ENCODE measurements around the gene ACTL6B. TPM values are rescaled to one million over a fixed set of nuclear protein-coding genes. Genes with fewer than 3 reads are reported as not detected.

The ACTL6B gene
- total RNA-seq, 2 donors from 2014 or later, result not detected

DNA sequence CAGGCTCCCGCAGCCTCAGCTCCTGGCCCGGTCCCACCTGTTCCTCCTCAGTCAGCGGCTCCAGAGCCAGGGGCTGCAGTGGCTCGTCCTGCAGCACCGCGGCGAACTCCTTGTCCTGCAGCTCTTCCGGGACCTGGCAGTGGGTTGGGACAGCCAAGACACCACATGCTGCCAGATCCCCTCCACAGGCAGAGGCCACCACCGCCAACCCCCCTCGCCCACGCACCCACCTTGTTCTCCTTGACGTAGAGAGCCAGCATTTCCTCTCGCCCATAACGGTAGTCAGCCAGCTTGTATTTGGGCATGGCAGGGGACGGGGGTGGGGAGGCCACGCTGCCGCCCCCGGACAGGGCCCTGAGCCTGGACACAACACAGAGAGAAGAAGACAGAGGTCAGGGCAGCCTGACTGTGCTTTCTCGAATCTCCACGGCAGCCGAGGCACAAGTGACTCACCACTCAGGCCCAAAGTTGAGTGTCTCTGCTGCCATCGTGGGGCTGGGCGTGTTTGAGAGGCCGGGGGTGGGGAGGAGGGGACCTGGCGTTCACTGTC is 31.6 kb upstream of the ACTL6B start:
- peaks cover 34% of the 10 kb centered on the region for H3K4me1 Mint-ChIP-seq (ENCODE audit: low read depth)
- H3K27me3 Mint-ChIP-seq (ENCODE audit: low read depth), result no peaks in the 10 kb centered on the region
- H3K9me3 Mint-ChIP-seq, result no peaks in the 10 kb centered on the region
- no peak for ATAC-seq (replicated peaks in 1 of 2)
- no peak for DNase-seq
- H3K36me3 Mint-ChIP-seq (ENCODE audit: insufficient read depth in 2 of 2), result peaks cover 2 to 4% of the 10 kb centered on the region in 2 donors
- no peak overlapping the region for H3K4me3 Mint-ChIP-seq
- H3K27ac Mint-ChIP-seq, result no peak overlapping the region

DNA sequence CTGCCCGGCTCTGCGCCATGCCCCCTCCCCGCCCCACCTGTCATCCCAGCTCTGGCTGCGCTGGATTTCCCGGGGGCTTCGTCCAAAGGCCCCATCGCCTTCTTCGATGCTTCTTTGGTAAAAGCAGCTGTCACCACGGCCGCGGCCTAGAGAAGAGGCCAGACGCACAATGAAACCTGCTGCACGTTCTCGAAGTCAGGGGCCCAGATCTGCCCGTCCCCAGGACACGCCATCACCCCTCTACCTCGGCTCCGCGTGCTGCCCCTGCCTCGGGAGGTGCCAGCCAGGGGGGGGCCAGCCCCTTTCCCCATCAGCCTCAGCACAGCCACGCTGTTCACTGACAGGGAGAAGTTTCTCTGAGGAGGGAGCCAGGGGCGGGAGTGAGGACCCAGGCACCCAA is 31.0 kb upstream of the ACTL6B start:
- no peaks in the 10 kb centered on the region for H3K9me3 Mint-ChIP-seq
- DNase-seq, result no peak
- peaks cover 0 to 4% of the 10 kb centered on the region in 2 donors for H3K36me3 Mint-ChIP-seq (ENCODE audit: insufficient read depth in 2 of 2)
- no peaks in the 10 kb centered on the region for H3K27me3 Mint-ChIP-seq (ENCODE audit: low read depth)
- H3K4me1 Mint-ChIP-seq (ENCODE audit: low read depth), result peaks cover 28% of the 10 kb centered on the region
- H3K27ac Mint-ChIP-seq, result no peak overlapping the region
- no peak for ATAC-seq (replicated peaks in 1 of 2)
- H3K4me3 Mint-ChIP-seq, result no peak overlapping the region

DNA sequence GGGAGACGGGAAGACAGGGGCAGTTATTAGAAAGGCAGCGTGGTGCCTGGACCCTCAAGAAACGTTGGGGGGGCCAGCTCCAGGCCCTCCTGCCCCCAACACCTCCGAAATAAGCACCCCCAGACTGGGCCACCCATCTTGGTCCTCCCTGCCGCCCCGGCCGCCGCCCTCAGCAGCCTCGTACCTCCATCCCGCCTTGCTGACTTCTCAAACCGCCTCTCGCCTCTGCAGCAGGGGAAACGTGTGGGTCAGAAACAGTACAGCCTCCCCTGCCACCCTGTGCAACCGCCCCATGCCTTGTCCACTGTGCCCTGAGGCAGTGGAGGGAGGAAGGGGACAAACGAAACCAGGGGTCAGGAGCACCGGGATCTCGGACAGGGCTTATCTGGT is 30.6 kb upstream of the ACTL6B start:
- H3K4me1 Mint-ChIP-seq (ENCODE audit: low read depth), result peaks cover 24% of the 10 kb centered on the region
- ATAC-seq (replicated peaks in 1 of 2) (no peak), DNase-seq (no peak)
- H3K9me3 Mint-ChIP-seq, result no peaks in the 10 kb centered on the region
- no peak overlapping the region for H3K27ac Mint-ChIP-seq
- H3K4me3 Mint-ChIP-seq, result no peak overlapping the region
- H3K27me3 Mint-ChIP-seq (ENCODE audit: low read depth), result no peaks in the 10 kb centered on the region
- H3K36me3 Mint-ChIP-seq (ENCODE audit: insufficient read depth in 2 of 2), result peaks cover 0 to 4% of the 10 kb centered on the region in 2 donors

DNA sequence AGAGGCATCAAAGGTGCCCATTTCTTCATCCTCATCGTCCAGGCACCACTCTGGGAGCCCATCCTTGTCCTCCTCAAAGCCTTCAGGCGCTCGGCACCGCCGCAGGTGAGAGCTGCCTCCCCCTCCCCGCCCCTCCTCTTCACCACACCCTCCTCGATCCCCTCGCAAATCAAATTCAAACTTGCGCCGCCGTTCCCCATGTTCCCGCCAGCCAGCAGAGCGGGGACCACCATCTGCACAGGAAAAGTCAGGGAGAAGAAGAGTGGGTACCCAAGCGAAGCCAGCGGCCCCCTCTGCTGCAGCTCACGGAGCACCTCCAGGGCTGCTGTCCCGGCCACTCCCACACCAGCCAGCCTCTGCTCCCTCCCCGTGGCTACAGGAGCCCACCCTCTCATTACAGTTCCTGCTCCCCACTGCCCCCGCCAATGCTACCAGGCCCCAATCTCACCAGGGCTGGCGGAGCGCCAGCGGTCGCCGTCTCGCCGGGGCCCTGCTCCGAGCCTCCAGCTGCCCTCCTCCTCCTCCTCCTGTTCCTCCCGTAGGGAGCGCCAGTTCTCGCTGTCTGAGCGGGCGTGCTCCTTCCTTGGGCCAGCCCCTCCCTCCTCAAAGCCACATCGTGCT is 30.1 kb upstream of the ACTL6B start:
- Mint-ChIP-seq H3K36me3 (ENCODE audit: insufficient read depth in 2 of 2) (peaks cover 0 to 4% of the 10 kb centered on the region in 2 donors), H3K27ac (no peak overlapping the region), H3K27me3 (ENCODE audit: low read depth) (no peaks in the 10 kb centered on the region), H3K4me3 (no peak overlapping the region), H3K9me3 (no peaks in the 10 kb centered on the region), H3K4me1 (ENCODE audit: low read depth) (peaks cover 19% of the 10 kb centered on the region)
- DNase-seq, result no peak
- ATAC-seq (replicated peaks in 1 of 2), result no peak

DNA sequence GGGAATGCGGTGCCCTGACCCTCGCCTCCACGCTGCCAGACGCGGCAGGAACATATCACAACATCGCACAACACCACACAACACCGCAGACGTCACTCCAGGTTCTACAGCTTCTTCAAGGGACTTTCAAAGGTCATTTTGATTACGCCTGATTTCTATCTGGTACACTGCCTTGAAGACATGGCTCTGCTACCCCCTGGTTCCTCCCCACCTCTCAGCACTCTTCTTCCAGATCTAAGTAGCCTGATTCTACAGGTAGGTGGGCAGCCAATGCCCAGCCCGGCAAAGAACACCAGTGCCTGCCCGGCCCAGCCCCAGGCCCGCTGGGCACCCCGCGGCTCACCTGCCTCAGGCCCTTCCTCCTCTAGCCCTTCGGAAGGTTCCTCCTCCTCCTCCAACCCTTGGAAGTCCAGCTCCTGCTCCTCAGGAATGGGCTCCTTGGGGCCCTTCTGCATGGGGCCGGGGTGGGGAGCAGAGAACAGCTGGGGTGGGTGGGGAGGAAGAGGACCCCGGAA is 29.4 kb upstream of the ACTL6B start:
- peaks cover 19% of the 10 kb centered on the region for H3K4me1 Mint-ChIP-seq (ENCODE audit: low read depth)
- ATAC-seq (replicated peaks in 1 of 2) (no peak), DNase-seq (no peak)
- H3K9me3 Mint-ChIP-seq, result no peaks in the 10 kb centered on the region
- peaks cover 0 to 4% of the 10 kb centered on the region in 2 donors for H3K36me3 Mint-ChIP-seq (ENCODE audit: insufficient read depth in 2 of 2)
- H3K4me3 Mint-ChIP-seq, result no peak overlapping the region
- H3K27ac Mint-ChIP-seq, result no peak overlapping the region
- H3K27me3 Mint-ChIP-seq (ENCODE audit: low read depth), result no peaks in the 10 kb centered on the region

DNA sequence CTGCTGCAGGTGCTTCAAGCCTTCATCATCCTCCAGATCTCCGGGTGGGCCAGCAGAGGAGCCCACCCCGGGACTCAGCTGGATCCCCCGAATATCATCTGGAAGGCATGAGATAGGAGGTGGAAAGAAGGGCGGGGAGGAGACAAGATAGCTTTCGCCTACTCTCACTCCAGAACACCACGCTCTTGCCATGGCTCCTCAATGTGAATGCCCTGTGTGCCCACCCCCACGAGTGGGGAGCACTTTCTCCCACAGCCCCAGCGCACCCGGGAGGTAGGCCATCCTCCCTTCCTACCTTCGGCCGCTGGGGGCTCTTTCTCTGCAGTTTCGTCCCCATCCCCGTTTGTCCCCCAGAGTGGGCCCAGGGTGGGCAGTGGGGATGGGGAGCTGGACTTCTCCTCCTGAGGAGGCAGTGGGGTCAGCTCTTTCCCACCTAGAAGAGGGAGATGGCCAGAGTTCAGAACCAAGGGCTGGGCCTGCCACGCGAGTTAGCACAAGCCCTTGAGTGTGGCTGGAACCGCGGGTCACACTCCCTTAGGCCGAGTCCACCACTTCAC is 28.9 kb upstream of the ACTL6B start:
- Mint-ChIP-seq H3K4me3 (no peak overlapping the region), H3K9me3 (no peaks in the 10 kb centered on the region), H3K27ac (no peak overlapping the region), H3K36me3 (ENCODE audit: insufficient read depth in 2 of 2) (peaks cover 0 to 5% of the 10 kb centered on the region in 2 donors), H3K27me3 (ENCODE audit: low read depth) (no peaks in the 10 kb centered on the region), H3K4me1 (ENCODE audit: low read depth) (peaks cover 17% of the 10 kb centered on the region)
- no peak for ATAC-seq (replicated peaks in 1 of 2)
- no peak for DNase-seq

DNA sequence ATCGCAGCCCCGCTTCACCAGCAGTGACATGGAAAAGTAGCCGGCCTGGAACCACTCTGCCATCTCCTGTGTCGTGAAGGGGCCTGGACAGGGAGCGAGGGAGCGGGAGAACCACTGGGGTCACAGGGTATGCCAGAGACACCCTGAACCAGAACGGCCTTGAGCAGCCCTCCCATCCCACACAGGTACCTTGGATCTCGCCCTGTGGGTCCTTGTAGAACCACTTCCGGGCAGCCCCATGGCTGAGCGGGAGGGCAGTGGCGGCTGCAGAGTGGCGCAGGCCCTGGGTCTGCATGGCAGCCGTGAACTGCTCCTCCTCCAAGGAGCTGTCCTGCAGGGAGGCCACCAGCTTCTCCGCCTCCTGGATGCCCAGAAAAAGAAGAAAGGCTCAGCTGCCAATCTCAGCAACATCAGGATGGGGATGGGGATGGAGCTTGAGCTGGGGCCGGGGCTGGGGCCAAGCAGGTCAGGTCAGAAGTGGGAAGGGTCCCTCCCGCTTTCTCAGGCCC is 28.3 kb upstream of the ACTL6B start:
- H3K36me3 Mint-ChIP-seq (ENCODE audit: insufficient read depth in 2 of 2), result peaks cover 0 to 7% of the 10 kb centered on the region in 2 donors
- H3K9me3 Mint-ChIP-seq, result no peaks in the 10 kb centered on the region
- ATAC-seq (replicated peaks in 1 of 2), result no peak
- no peak overlapping the region for H3K27ac Mint-ChIP-seq
- no peak overlapping the region for H3K4me3 Mint-ChIP-seq
- no peaks in the 10 kb centered on the region for H3K27me3 Mint-ChIP-seq (ENCODE audit: low read depth)
- H3K4me1 Mint-ChIP-seq (ENCODE audit: low read depth), result peaks cover 13% of the 10 kb centered on the region
- DNase-seq, result no peak

DNA sequence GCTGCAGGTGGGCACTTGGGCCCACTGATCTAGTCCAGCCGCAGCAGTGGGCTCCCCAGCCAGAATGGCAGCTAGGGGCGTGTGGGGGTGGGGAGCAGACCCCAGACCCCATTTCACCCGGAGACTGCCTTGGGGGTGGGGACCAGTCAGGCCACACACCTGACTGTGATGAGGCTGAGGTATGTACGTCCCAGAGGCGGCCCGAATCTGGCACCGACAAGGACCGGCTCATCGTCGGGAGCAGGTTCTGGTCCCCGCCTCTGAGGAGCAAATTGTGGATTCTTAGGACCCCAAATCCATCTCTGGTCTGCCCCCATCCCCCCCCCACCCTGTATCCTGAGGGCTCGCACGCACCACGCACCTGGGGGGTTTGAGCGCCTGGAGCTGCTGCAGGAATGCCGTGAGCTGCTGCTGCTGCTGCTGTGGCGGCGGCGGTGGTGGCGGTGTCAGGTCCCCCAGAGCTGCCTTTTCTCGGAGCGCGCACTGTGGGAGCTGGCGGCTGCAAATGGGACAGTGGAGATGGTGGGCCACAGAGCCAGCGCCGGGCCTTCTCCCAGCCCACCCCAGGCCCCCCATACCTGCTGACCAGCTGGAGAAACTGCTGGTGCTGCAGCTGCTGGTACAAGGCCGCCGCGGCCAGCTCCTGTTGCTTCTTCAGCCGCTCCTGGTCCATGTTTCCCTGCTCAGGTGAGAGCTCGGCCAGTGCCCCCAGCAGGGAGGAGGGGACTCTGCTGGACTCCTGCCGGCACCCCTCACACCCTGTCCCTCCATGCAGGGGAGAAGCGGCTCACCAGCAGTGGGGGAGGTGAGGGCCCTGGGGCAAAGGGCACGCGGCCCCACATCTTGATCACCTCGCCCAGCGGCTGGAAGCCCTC is 27.6 kb upstream of the ACTL6B start:
- Mint-ChIP-seq H3K4me3 (no peak overlapping the region), H3K4me1 (ENCODE audit: low read depth) (peaks cover 18% of the 10 kb centered on the region), H3K9me3 (no peaks in the 10 kb centered on the region), H3K36me3 (ENCODE audit: insufficient read depth in 2 of 2) (peaks cover 0 to 10% of the 10 kb centered on the region in 2 donors), H3K27me3 (ENCODE audit: low read depth) (no peaks in the 10 kb centered on the region), H3K27ac (no peak overlapping the region)
- ATAC-seq (replicated peaks in 1 of 2) (no peak), DNase-seq (no peak)

DNA sequence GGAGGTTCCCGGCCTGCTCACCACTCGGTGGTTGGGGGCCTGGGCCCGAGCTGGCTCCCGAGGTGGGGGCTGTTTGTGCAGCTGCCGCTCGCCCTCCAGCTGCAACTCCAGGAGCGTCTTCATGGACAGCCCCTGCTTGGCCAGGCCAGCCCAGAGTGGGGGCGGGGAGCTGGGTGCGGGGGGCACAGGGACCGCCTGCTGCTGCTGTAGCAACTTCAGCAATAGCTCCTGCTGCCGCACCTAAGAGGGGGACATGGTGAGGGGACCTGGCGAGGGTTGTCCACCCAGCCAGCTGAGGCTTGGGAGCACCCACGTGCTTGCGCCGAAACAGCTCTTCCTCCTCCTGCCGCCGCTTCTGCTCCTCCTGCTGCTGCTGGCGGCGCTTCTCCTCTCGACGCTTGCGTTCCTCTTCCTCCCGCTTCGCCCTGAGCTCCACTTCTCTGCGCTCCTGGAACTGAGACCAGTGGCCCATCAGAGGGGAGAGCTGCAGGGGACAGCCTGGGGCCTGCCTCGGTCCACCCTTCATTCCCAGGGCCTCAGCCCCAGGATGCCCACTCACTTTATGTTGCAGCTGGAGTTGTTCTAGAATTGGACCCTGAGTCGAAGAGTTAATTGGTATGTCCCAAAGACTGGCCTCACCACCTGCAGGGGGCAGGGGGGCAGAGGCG is 26.9 kb upstream of the ACTL6B start:
- Mint-ChIP-seq H3K4me3 (no peak overlapping the region), H3K27me3 (ENCODE audit: low read depth) (no peaks in the 10 kb centered on the region), H3K36me3 (ENCODE audit: insufficient read depth in 2 of 2) (peaks cover 0 to 14% of the 10 kb centered on the region in 2 donors), H3K27ac (no peak overlapping the region), H3K4me1 (ENCODE audit: low read depth) (peaks cover 15% of the 10 kb centered on the region), H3K9me3 (no peaks in the 10 kb centered on the region)
- DNase-seq (no peak), ATAC-seq (replicated peaks in 1 of 2) (no peak)

DNA sequence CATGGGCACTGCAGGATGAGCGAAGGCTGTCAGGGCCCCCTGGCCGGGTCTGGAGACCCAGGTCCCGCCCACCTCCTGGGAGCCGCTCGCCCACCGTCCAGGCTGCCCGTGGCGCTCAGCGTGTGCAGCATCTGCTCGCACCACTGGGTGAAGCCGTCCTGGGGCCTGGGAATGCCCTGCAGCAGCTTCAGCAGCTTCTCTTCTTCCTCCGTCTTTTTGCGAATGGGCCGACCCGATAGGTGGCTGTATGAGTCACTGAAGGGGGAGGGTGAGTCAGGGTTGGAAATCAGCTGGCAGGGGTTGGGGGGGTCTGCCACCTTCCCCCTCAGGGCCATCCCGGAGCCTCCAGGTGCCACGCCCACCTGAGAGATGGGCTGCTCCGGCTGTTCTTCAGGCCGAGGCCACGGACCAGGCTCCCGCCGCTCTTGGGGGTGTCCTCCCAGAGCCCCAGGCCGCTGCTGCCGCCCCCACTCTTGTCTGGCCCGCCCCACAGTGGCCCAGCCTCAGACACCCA is 26.0 kb upstream of the ACTL6B start:
- Mint-ChIP-seq H3K9me3 (no peaks in the 10 kb centered on the region), H3K4me1 (ENCODE audit: low read depth) (peaks cover 14% of the 10 kb centered on the region), H3K27ac (no peak overlapping the region), H3K4me3 (no peak overlapping the region), H3K27me3 (ENCODE audit: low read depth) (no peaks in the 10 kb centered on the region), H3K36me3 (ENCODE audit: insufficient read depth in 2 of 2) (peaks cover 2 to 14% of the 10 kb centered on the region in 2 donors)
- no peak for DNase-seq
- peak in 1 of 2 donors; percentile 19 for ATAC-seq (replicated peaks in 1 of 2)

DNA sequence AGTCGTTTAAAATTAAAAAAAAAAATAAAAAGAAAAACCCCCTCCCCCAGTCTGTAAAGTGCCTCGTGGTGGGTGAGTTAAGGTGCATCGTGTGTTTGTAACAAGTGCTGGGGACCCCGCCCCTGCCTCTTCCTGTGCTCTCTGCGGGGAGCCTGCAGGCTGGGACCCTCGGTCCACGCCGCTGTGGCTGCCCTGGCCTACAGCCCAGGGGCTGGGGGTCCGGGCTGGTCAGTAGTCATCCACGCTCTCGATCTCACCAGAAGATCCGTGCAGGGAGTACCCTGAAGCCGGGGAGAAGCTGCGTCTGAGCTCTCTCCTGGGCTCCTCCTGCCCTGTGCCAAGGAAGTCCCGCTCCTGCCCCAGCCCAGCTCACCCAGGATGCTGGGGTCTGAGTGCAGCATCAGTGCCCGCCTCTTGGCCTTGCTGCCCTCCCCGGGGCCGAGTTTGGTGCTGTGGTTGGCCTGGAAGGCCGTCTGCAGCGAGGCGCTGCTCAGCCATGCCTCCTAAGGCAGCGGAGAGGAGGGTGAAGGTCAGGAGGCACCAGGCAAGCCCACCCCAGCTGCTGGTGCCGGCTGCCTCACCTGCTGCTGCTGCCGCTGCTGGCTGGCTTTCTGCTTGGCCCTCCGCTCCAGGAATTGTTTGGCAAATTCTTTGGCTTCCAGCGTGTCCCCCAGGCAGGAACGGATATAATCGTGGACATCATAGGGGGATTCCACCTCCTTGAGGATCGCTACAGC is 25.4 kb upstream of the ACTL6B start:
- DNase-seq, result no peak
- no peak overlapping the region for H3K4me3 Mint-ChIP-seq
- no peak overlapping the region for H3K27ac Mint-ChIP-seq
- no peaks in the 10 kb centered on the region for H3K9me3 Mint-ChIP-seq
- peaks cover 2 to 12% of the 10 kb centered on the region in 2 donors for H3K36me3 Mint-ChIP-seq (ENCODE audit: insufficient read depth in 2 of 2)
- H3K4me1 Mint-ChIP-seq (ENCODE audit: low read depth), result peaks cover 18% of the 10 kb centered on the region
- no peaks in the 10 kb centered on the region for H3K27me3 Mint-ChIP-seq (ENCODE audit: low read depth)
- no peak for ATAC-seq (replicated peaks in 1 of 2)

Data from activated T-cell treated with anti-CD3 and anti-CD28 coated beads, Interleukin-2, amount 50 U/mL, for 72 hours (primary cell).